ENCODE data around the gene TBC1D1. TPM values are rescaled to one million over a fixed set of nuclear protein-coding genes. Genes with fewer than 3 reads are reported as not detected.

Gene TBC1D1
- total and polyA plus RNA-seq, 2 experiments from 2014 or later, result 53.9 to 151 TPM

DNA sequence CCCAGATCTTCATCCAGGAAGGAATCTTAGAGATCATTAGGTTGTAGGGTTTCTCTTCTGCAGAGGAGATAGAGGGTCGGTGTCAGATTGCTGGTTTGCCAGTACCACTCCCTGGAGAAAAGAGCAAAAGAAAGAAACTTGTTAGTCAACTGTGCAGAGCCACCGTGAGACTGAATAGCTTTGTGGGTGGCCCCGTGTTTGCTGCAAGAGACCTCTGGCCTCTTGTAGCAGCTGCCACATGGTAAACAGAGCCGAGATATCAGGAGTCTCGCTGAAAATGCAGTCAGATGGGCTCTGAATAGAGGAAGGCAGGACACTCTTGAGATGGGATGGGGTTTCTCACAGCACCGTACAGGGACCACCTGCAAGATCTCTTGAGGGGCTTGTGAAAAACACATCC is 219.0 kb downstream of the TBC1D1 start:
- DNase-seq (ENCODE audit: low spot score), result no peak
- Mint-ChIP-seq H3K36me3 (ENCODE audit: low read depth) (peaks cover 27% of the 10 kb centered on the region), H3K27ac (no peak overlapping the region), H3K4me1 (peaks cover 57% of the 10 kb centered on the region), H3K27me3 (ENCODE audit: insufficient read depth, low read depth, poor library complexity) (peaks cover 2% of the 10 kb centered on the region), H3K9me3 (no peaks in the 10 kb centered on the region), H3K4me3 (no peak overlapping the region)
- no peak overlapping the region for H3K4me3 ChIP-seq
- no peaks in the 10 kb centered on the region for H3K27me3 ChIP-seq (ENCODE audit: insufficient read depth)
- no peaks in the 10 kb centered on the region; the same call in 1 of the 2 replicates for H3K79me2 ChIP-seq (replicated peaks; ENCODE audit: insufficient read depth)
- no peak overlapping the region for H2AFZ ChIP-seq
- no peak overlapping the region for H3K4me2 ChIP-seq
- H3K9me2 ChIP-seq (ENCODE audit: insufficient read depth), result no peaks in the 10 kb centered on the region
- H3K4me1 ChIP-seq (ENCODE audit: insufficient read depth), result peaks cover 39% of the 10 kb centered on the region
- no peak for ATAC-seq
- peak overlapping the region; percentile 83; the same call in 1 of the 2 replicates for H3K27ac ChIP-seq (ENCODE audit: low read depth)
- H3F3A ChIP-seq (replicated peaks; ENCODE audit: low read depth), result peaks cover 8% of the 10 kb centered on the region; the same call in 1 of the 2 replicates
- H4K20me1 ChIP-seq (replicated peaks; ENCODE audit: insufficient read depth), result no peaks in the 10 kb centered on the region
- TF ChIP-seq, protein P1, sequence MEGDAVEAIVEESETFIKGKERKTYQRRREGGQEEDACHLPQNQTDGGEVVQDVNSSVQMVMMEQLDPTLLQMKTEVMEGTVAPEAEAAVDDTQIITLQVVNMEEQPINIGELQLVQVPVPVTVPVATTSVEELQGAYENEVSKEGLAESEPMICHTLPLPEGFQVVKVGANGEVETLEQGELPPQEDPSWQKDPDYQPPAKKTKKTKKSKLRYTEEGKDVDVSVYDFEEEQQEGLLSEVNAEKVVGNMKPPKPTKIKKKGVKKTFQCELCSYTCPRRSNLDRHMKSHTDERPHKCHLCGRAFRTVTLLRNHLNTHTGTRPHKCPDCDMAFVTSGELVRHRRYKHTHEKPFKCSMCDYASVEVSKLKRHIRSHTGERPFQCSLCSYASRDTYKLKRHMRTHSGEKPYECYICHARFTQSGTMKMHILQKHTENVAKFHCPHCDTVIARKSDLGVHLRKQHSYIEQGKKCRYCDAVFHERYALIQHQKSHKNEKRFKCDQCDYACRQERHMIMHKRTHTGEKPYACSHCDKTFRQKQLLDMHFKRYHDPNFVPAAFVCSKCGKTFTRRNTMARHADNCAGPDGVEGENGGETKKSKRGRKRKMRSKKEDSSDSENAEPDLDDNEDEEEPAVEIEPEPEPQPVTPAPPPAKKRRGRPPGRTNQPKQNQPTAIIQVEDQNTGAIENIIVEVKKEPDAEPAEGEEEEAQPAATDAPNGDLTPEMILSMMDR (conservative IDR thresholded peaks at IDR 0.05; ENCODE audit: low read depth in 2 of 2), result no peak
- TF ChIP-seq JUNB (IDR thresholded peaks at IDR 0.05; ENCODE audit: unreplicated experiment), result no peak
- TF ChIP-seq ZNF114 (CRISPR knock-in tag; IDR thresholded peaks at IDR 0.05), result no peak
- TF ChIP-seq EZH2phosphoT487 (IDR thresholded peaks at IDR 0.05; ENCODE audit: unreplicated experiment), result no peak
- no peak for TF ChIP-seq STAT1 (IDR thresholded peaks at IDR 0.05; ENCODE audit: unreplicated experiment)
- TF ChIP-seq ZNF331 (CRISPR knock-in tag; IDR thresholded peaks at IDR 0.05; ENCODE audit: low read depth), result no peak
- TF ChIP-seq EZH2 (IDR thresholded peaks at IDR 0.05; ENCODE audit: low read depth, unreplicated experiment), result no peak
- TF ChIP-seq, protein P2, sequence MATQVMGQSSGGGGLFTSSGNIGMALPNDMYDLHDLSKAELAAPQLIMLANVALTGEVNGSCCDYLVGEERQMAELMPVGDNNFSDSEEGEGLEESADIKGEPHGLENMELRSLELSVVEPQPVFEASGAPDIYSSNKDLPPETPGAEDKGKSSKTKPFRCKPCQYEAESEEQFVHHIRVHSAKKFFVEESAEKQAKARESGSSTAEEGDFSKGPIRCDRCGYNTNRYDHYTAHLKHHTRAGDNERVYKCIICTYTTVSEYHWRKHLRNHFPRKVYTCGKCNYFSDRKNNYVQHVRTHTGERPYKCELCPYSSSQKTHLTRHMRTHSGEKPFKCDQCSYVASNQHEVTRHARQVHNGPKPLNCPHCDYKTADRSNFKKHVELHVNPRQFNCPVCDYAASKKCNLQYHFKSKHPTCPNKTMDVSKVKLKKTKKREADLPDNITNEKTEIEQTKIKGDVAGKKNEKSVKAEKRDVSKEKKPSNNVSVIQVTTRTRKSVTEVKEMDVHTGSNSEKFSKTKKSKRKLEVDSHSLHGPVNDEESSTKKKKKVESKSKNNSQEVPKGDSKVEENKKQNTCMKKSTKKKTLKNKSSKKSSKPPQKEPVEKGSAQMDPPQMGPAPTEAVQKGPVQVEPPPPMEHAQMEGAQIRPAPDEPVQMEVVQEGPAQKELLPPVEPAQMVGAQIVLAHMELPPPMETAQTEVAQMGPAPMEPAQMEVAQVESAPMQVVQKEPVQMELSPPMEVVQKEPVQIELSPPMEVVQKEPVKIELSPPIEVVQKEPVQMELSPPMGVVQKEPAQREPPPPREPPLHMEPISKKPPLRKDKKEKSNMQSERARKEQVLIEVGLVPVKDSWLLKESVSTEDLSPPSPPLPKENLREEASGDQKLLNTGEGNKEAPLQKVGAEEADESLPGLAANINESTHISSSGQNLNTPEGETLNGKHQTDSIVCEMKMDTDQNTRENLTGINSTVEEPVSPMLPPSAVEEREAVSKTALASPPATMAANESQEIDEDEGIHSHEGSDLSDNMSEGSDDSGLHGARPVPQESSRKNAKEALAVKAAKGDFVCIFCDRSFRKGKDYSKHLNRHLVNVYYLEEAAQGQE (IDR thresholded peaks at IDR 0.05; ENCODE audit: unreplicated experiment), result no peak
- TF ChIP-seq CREB1 (CRISPR knock-in tag; IDR thresholded peaks at IDR 0.05; ENCODE audit: low read depth), result no peak
- no peak for TF ChIP-seq ETS1 (IDR thresholded peaks at IDR 0.05)
- no peak for TF ChIP-seq NANOG (IDR thresholded peaks at IDR 0.05; ENCODE audit: borderline replicate concordance)
- no peak for TF ChIP-seq POLR2AphosphoS5 (IDR thresholded peaks at IDR 0.05; ENCODE audit: low read depth)
- TF ChIP-seq ZNF462 (CRISPR knock-in tag; IDR thresholded peaks at IDR 0.05), result no peak
- H3K36me3 ChIP-seq (ENCODE audit: insufficient read depth), result peaks cover 3% of the 10 kb centered on the region; the same call in 1 of the 2 replicates

Data from GM23338 (cell line).